Stomach (tissue), 9 donors: Measurements from ENCODE around the gene PLCG2. TPM values are rescaled to one million over a fixed set of nuclear protein-coding genes. Genes with fewer than 3 reads are reported as not detected.

ENCODE experiments used
- DNase-seq, 2 donors: peaks; one replicate each; pipeline versions ENCODE4 v3.0.0 to v3.0.0-alpha.2; 2013 to 2019
- H3K27ac ChIP-seq, 5 donors: fragments of 200-600 bp in 4 of 5; sonication (generic) in 4 of 5; one replicate each; pipeline ENCODE4 v1.5.1; 2013 to 2019; ENCODE audit warnings: mild to moderate bottlenecking in 1 of 5, moderate library complexity in 1 of 5
- H3K27me3 ChIP-seq, 3 donors: fragments of 200-600 bp; sonication (generic); one replicate each; pipeline ENCODE4 v1.5.1; 2017 to 2019; ENCODE audit warnings: mixed run types in 1 of 3
- H3K36me3 ChIP-seq, 4 donors: fragments of 200-600 bp; sonication (generic); 1 replicate in 3 of 4; 2 replicates in 1 of 4; pipeline ENCODE4 v1.5.1; 2016 to 2019
- H3K4me1 ChIP-seq, 4 donors: fragments of 200-600 bp; sonication (generic); one replicate each; pipeline ENCODE4 v1.5.1; 2016 to 2019
- H3K4me3 ChIP-seq, 4 donors: fragments of 200-600 bp; sonication (generic) in 3 of 4; one replicate each; pipeline ENCODE4 v1.5.1; 2016 to 2019; ENCODE audit warnings: mild to moderate bottlenecking in 1 of 4
- H3K9me3 ChIP-seq, 4 donors: fragments of 200-600 bp; sonication (generic); one replicate each; pipeline ENCODE4 v1.5.1; 2016 to 2019
- CTCF ChIP-seq, 7 experiments: fragments of 450-650 bp in 4 of 7; fragments of 200-600 bp in 3 of 7; sonication (generic) in 3 of 7; IDR thresholded peaks; one replicate each; pipeline ENCODE4 v1.5.1; 2016 to 2019; ENCODE audit warnings: antibody characterized with exemption in 7 of 7, control low read depth in 2 of 7, mild to moderate bottlenecking in 1 of 7
- EP300 ChIP-seq: sonication (generic); formaldehyde crosslinking; IDR thresholded peaks from one replicate; pipeline ENCODE4 v1.6.1; 2017; ENCODE audit warnings: antibody characterized with exemption
- POLR2A ChIP-seq, 4 donors: fragments of 450-650 bp; IDR thresholded peaks; one replicate each; pipeline ENCODE4 v1.6.1; 2016; ENCODE audit warnings: antibody characterized with exemption in 4 of 4, control low read depth in 2 of 4, mild to moderate bottlenecking in 1 of 4, moderate library complexity in 1 of 4
- POLR2AphosphoS5 ChIP-seq, 3 donors: sonication (generic); formaldehyde crosslinking; IDR thresholded peaks; one replicate each; pipeline ENCODE4 v1.6.1; 2016; ENCODE audit warnings: antibody characterized with exemption in 3 of 3
- WGBS, 5 donors: extraction: QIAGEN DNeasy Blood & Tissue Kit in 3 of 5; methylation state at CpG; one replicate each; pipeline versions ENCODE4 v1.1.5 to v1.1.7; 2013 to 2018; 5-methylcytosine and 5-hydroxymethylcytosine counted together
- intact Hi-C: fragments of 100-400 bp; cut with DNase I; formaldehyde crosslinking; loops from one replicate; pipeline ENCODE4 v1.15.1; 2023; ENCODE audit warnings: low total_unique reads
- polyA plus RNA-seq, 3 donors: library from polyadenylated mRNA; stranded (reverse); fragments of 200-250 nt; gene quantifications; one replicate each; pipeline ENCODE4 v1.2.3, GENCODE V29; 2013
- total RNA-seq, 5 donors: library from RNA; depleted of rRNA; stranded (reverse); fragments of >200 nt; gene quantifications; one replicate each; pipeline versions ENCODE4 v1.1.0 to v1.2.3, GENCODE V29; 2014 to 2016
- donor health status: healthy with polysubstance abuse.
- donor health status: Bipolar disorder and iron deficiency.
- donor health status: healthy.

Gene PLCG2
- total and polyA plus RNA-seq, 8 donors: 0.87 to 68.5 (median 11.1) TPM

DNA sequence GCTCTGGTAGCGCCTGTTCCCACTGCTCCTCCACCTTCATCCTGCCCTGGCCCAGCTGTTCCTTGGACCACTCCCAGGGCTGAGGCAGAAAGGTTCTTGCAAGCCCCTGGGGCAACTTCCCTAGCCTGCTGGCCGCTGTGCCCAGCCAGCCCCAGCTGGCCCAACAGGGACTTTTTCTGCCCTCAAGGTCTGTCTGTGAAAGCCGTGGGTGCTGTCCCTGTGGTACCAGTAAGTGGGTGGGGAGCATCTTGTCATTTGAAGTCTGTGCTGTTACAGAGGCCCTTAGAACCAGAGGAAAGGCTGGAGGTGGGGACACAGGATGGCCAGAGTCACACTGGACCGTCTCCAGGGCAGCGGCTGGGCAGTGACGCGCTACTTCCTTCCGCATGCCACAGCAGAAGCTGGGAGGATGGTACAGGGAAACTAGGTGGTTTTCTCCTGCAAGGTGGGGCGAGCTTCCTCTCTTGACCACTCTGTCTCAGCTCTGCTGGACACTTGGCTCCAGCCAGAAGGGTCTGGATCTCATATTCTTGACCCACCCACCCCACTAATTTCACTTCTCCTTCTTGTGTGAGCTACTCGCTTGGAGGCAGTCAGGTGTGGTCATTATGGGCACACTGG lies 87.8 kb downstream of the PLCG2 start:
- 48 to 62% (median 52%) methylated on average over 7 to 10 of the region's 10 CpGs for WGBS, 5 donors
- Histone ChIP-seq H3K27ac (peak overlapping the region in 4 of 5 donors; percentile 67 to 81 (median 71)), H3K27me3 (peaks cover 0 to 35% (median 0%) of the 10 kb centered on the region in 3 donors), H3K36me3 (no peaks in the 10 kb centered on the region), H3K4me1 (peaks cover 0 to 13% (median 6%) of the 10 kb centered on the region in 4 donors), H3K9me3 (no peaks in the 10 kb centered on the region), H3K4me3 (no peak overlapping the region)
- peak; percentile 55 to 58 for DNase-seq
- intact Hi-C loops: no loop called here
- TF ChIP-seq POLR2AphosphoS5 (IDR thresholded peaks at IDR 0.05): peak in 2 of 3 donors; percentile 16 to 32
- TF ChIP-seq EP300: no peak
- no peak for TF ChIP-seq CTCF (IDR thresholded peaks at IDR 0.05)

GRCh38 chr16:81868057-81868748 lies 89.1 kb downstream of the PLCG2 start:
- no peak for TF ChIP-seq CTCF (IDR thresholded peaks at IDR 0.05)
- TF ChIP-seq EP300: no peak
- TF ChIP-seq POLR2AphosphoS5 (IDR thresholded peaks at IDR 0.05): no peak
- no peak for TF ChIP-seq POLR2A (IDR thresholded peaks at IDR 0.05)
- Histone ChIP-seq H3K4me3 (no peak overlapping the region), H3K36me3 (no peaks in the 10 kb centered on the region), H3K9me3 (no peaks in the 10 kb centered on the region), H3K27me3 (peaks cover 0 to 27% (median 0%) of the 10 kb centered on the region in 3 donors), H3K27ac (peak overlapping the region in 2 of 5 donors; percentile 74 to 81), H3K4me1 (peaks cover 0 to 13% (median 6%) of the 10 kb centered on the region in 4 donors)
- WGBS, 5 donors: 79 to 95% (median 89%) methylated on average over 3 of the region's 3 CpGs
- intact Hi-C loops: no loop called here
- DNase-seq: no peak

GRCh38 chr16:81869326-81869725 lies 90.2 kb downstream of the PLCG2 start:
- no peaks in the 10 kb centered on the region for H3K9me3 ChIP-seq
- H3K27me3 ChIP-seq: peaks cover 0 to 17% (median 0%) of the 10 kb centered on the region in 3 donors
- no peak overlapping the region for H3K4me3 ChIP-seq
- intact Hi-C loops: no loop called here
- no peak overlapping the region for H3K27ac ChIP-seq
- 79 to 87% (median 81%) methylated on average over 5 of the region's 5 CpGs for WGBS, 5 donors
- no peaks in the 10 kb centered on the region for H3K36me3 ChIP-seq
- DNase-seq: no peak
- H3K4me1 ChIP-seq: peaks cover 0 to 23% (median 8%) of the 10 kb centered on the region in 4 donors
- TF ChIP-seq CTCF (IDR thresholded peaks at IDR 0.05) (no peak), EP300 (no peak), POLR2A (IDR thresholded peaks at IDR 0.05) (no peak), POLR2AphosphoS5 (IDR thresholded peaks at IDR 0.05) (no peak)

GRCh38 chr16:81873206-81873605 lies 94.1 kb downstream of the PLCG2 start:
- DNase-seq: no peak
- Histone ChIP-seq H3K9me3 (no peaks in the 10 kb centered on the region), H3K27ac (no peak overlapping the region), H3K27me3 (no peaks in the 10 kb centered on the region), H3K4me1 (peaks cover 0 to 12% (median 7%) of the 10 kb centered on the region in 4 donors), H3K36me3 (no peaks in the 10 kb centered on the region), H3K4me3 (no peak overlapping the region)
- intact Hi-C loops: no loop called here
- 62 to 75% (median 66%) methylated on average over 4 of the region's 4 CpGs for WGBS, 5 donors
- TF ChIP-seq CTCF (IDR thresholded peaks at IDR 0.05): no peak
- TF ChIP-seq POLR2A (IDR thresholded peaks at IDR 0.05): no peak
- TF ChIP-seq EP300: no peak
- TF ChIP-seq POLR2AphosphoS5 (IDR thresholded peaks at IDR 0.05): no peak
